Superior temporal gyrus (tissue), 1 donor: Measurements from ENCODE around the gene GIMAP8.
"Not testable (repeated sequence)": the region's sequence is repeated elsewhere in the genome, so short reads cannot be mapped to it uniquely, and the experiment has no call there.

Experiments
- DNase-seq: peaks from one replicate; pipeline ENCODE4 v3.0.0-alpha.2; 2016; ENCODE audit errors: extremely low spot score

The GIMAP8 gene

DNA sequence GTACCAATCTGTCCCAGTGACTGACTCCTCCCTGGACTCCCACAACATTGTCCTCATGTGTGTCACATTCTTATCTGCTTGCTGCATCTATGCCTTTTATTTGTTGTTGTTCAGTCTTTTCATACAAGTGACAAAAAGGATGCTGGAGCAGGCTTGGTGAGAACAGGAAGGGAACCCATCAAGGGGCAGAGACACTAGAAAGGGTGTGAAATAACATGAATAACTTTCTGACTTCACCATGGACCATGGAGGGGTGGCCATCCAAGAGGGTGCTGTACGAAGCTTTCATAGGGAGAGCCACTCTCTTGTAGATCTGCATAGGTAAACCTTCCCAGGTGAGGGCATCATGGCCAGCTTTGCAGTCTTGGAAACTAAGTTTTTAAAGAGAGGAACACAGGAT lies 14.5 kb downstream of the GIMAP8 start:
- DNase-seq, result no peak

GRCh38 chr7:150465414-150465813 lies 15.0 kb downstream of the GIMAP8 start:
- no peak for DNase-seq

- DNase-seq, result no peak
Observed at GRCh38 chr7:150466477-150466876, 16.0 kb downstream of the GIMAP8 start.

DNA sequence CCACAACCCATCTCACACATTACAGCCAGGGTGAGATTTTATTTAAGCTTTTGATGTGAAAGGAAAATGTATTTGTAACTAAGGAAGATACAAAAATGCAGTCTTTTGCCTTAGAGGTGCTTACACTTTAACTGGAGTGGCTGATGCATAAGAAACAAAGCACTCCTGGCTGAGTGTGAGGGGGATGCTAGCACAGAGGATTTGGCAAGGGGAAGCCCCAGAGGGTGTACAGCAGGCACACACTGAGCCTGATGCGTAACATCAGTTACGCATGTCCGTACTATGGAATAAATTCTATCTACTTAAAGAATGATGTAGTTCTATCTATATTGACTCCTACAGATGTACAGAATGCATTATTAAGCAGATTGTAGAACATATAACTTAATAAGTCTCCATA lies 17.8 kb downstream of the GIMAP8 start:
- DNase-seq, result no peak

- DNase-seq, result no peak
Observed at GRCh38 chr7:150471886-150472285, 21.5 kb downstream of the GIMAP8 start.

DNA sequence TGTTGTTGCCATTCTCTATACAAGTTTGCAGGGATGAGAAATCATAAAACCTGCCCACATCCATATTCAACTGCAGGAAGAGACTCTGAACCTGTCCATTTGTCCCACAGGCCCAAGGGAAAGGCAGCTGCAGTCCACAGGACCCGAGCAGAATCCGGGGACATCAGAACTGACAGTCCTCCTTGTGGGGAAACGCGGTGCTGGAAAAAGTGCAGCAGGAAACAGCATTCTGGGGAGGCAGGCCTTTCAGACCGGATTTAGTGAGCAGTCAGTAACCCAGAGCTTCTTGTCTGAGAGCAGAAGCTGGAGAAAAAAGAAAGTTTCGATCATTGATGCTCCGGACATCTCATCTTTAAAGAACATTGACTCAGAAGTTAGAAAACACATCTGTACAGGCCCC lies 23.5 kb downstream of the GIMAP8 start:
- DNase-seq, result no peak

GRCh38 chr7:150476285-150476684 lies 25.9 kb downstream of the GIMAP8 start:
- DNase-seq, result no peak

DNA sequence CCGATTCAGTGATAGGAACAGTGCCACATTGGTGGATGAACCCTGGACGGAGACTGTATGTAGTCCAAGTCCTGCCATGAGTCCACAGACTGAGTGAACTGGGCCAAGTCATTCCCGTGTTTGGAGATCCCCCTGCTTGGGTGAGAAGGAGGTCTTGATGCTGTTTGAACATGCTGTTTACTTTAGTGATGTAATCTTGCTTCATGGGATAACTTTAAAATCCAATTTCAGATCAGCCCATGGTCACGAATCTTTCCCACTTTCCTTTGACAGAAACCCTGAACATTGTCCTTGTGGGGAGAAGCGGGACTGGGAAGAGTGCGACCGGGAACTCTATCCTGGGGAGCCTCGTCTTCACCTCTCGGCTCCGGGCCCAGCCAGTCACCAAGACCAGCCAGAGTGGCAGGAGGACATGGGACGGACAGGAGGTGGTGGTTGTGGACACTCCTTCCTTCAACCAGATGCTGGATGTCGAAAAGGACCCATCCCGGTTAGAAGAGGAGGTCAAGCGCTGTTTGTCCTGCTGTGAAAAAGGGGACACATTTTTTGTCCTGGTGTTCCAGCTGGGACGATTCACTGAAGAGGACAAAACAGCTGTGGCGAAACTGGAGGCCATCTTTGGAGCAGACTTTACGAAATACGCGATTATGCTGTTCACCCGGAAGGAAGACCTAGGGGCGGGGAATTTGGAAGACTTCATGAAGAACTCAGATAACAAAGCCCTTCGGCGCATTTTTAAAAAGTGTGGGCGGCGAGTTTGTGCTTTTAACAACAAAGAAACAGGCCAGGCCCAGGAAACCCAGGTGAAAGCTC lies 26.6 kb downstream of the GIMAP8 start:
- no peak for DNase-seq

GRCh38 chr7:150479023-150479716 lies 28.7 kb downstream of the GIMAP8 start:
- DNase-seq, result no peak

DNA sequence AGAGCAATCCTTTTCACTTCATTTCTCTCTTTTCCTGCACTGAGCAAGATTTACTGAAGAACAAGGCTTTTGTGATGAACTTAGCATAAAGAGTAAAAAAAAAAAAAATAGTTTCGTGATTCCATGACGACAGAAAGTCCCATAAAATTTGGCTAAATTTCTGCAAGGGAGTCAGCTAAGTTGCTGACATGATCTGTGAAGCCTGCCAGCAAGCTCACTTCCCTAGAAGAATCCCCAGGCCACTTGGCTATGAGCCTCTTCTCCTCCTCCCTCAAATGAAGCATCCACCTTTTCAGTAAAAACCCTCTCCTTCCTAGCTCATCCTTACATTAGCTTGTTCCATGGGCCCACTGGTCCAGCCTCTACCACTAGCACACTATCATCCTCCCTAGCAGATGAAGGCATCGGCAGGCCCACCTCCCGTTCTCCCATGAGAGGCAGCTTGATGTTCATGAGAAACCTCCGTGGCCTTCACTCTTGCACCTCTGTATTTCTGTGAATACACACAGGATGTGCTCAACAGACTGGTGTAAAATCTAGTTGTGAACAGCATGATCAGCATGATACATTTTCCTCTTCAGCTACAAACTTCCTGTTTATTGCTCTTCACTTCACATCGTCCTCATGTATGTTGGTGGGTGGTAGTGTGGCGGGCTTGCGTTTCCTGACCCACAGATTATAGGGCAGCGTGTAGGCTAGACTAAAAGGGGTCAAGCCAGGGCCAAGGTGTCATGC lies 30.9 kb downstream of the GIMAP8 start:
- DNase-seq, result no peak

DNA sequence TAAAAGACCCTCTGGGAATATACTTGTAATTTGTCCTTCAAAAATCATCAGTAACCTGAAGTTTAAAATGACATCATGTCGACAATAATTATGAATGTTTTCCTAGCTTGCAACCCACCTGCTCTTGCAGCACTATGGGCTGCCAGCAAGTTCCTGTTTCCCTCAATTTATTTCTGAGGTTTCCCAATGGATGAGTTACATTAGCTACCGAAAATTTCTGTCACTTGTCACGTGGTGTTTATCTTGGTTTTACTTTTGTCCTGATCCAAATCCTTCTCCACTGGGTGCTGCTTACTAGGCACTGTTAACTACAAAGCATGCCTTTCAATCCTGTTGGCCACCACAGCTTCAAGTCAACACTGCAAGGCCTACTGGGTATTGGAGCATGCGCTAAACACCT lies 31.5 kb downstream of the GIMAP8 start:
- no peak for DNase-seq

GRCh38 chr7:150483514-150483913 lies 33.1 kb downstream of the GIMAP8 start:
- DNase-seq, result peak; percentile 19

GRCh38 chr7:150484071-150484470 lies 33.6 kb downstream of the GIMAP8 start:
- DNase-seq, result not testable (repeated sequence)

GRCh38 chr7:150487625-150488024 lies 37.2 kb downstream of the GIMAP8 start:
- DNase-seq, result no peak

DNA sequence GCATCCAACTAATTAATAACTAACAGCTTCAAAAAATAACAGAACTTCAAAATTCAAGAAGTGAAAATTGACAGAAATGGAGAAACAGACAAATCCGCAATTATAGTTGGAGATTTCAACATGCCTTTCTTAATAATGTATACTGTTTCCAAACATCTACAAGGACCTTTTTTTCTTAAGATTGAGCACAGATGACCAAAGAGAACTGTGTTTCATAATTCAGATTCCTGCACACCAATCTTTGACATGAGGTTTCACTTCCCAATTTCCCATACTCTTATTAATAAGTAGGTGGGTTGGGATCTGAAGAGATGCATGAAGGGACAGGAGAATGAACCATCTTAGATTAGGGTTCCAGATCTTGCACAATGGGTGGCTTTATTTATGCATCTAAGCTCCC lies 39.4 kb downstream of the GIMAP8 start:
- no peak for DNase-seq

DNA sequence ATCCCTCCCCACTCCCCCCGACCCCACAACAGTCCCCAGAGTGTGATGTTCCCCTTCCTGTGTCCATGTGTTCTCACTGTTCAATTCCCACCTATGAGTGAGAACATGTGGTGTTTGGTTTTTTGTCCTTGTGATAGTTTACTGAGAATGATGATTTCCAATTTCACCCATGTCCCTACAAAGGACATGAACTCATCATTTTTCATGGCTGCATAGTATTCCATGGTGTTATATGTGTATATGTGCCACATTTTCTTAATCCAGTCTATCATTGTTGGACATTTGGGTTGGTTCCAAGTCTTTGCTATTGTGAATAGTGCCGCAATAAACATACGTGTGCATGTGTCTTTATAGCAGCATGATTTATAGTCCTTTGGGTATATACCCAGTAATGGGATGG lies 43.0 kb downstream of the GIMAP8 start:
- not testable (repeated sequence) for DNase-seq

- no peak for DNase-seq
Observed at GRCh38 chr7:150502519-150502918, 52.1 kb downstream of the GIMAP8 start.

DNA sequence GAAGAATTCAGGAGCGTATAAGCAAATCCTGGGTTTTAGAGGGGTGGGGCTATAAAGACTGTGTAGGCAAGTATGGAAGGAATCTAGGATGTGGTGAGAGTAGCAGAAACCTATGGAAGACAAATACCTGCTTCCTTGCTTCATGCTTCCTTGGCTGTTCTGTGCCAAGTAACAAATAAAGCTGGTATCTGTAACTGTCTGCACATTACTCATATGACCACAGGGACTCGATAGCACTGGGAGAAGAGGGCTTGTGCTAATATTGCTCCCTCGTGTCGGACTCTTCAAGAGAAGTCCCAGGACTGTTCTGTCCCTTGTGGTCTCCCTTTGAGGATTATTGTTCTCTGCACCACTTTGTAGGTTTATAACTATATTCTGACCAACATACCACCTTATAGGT lies 52.7 kb downstream of the GIMAP8 start:
- DNase-seq, result no peak

DNA sequence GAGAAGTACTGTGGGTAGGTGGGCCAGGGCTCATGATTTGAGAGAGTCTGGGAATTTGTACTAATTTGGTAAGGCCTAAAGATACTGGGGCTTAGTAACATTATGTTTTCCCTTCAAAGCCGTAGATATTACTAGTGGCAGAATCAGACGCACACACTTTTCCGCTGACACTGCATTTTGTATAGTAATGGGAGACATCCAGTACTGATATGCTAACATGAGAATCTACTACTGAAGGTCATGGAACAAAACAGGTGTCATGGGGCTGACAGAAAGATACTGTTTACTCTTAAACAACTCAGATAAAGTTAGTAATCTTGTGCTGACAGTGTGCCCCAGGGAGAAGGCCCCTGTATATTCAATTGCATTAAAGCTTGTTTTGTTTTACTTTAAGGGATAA lies 53.2 kb downstream of the GIMAP8 start:
- no peak for DNase-seq

DNA sequence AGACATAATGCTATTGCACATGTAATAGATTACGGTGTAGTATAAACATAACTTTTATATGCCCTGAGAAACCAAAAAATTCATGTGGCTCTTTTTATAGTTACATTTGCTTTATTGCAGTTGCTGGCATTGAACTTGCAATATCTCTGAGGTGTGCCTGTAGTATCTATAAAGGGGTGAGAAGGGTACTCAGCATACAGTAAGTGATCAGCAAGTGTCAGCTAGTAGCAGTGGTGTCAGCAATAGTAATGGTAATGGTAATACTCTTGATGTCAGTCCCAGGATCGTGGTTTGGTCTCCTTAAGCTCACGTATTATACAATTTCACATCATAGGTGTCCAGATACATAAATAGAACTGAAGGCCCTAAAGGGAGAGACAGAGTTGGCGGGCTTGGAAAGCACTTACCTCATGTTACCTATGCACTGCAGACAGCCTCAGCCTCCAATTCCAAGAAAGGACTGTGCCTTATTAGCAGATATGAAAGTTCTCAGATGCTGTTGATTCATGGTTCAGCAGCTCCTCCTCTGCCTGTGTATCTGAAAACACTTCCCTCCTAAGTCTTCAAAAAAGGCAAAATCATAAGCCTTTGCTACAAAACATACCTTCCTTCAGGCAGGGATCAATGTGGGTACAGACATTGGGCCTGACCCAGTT lies 57.6 kb downstream of the GIMAP8 start:
- no peak for DNase-seq

GRCh38 chr7:150511048-150511447 lies 60.6 kb downstream of the GIMAP8 start:
- no peak for DNase-seq

DNA sequence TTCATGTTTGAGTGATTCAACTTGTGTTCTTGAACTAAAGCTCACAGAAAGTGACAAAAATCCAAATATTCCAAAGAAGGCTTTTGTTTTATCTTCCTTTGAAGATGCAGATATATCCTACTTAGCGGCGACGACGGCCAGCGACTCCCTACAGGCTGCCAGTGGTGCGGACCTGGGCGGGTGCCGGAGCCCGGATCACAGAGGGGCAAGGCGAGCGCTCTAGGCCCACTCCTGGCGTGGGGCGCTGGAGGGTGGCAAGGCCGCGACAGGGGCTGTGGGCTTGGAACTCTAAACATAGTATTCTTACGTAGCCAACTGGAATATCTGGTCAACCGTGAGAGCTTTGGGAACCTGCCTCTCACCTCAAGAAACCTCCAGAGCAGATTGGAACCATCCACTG lies 63.3 kb downstream of the GIMAP8 start:
- no peak for DNase-seq
